Thymus (tissue), 11 donors: ENCODE results near the gene IFNLR1. TPM values are rescaled to one million over a fixed set of nuclear protein-coding genes. Genes with fewer than 3 reads are reported as not detected.
A peak's percentile ranks its signal among the peaks of the same experiment; 100 is the strongest.

Experiments
- DNase-seq, 9 donors: peaks; one replicate each; pipeline ENCODE4 v3.0.0-alpha.2; 2013; ENCODE audit warnings: low spot score in 9 of 9, low read depth in 6 of 9, missing footprints in 1 of 9
- H3K27ac ChIP-seq, 2 donors: one replicate each; pipeline ENCODE4 v1.5.1; 2013; ENCODE audit warnings: control low read depth in 1 of 2, low read depth in 1 of 2, low read length in 1 of 2, mild to moderate bottlenecking in 1 of 2, moderate library complexity in 1 of 2
- H3K27me3 ChIP-seq, 2 donors: one replicate each; pipeline ENCODE4 v1.5.1; 2013; ENCODE audit warnings: low read length in 1 of 2; ENCODE audit not compliant: control insufficient read depth in 2 of 2, insufficient read depth in 1 of 2
- H3K36me3 ChIP-seq, 2 donors: one replicate each; pipeline ENCODE4 v1.5.1; 2013; ENCODE audit warnings: low read length in 1 of 2, mild to moderate bottlenecking in 1 of 2, moderate library complexity in 1 of 2; ENCODE audit not compliant: control insufficient read depth in 2 of 2, insufficient read depth in 2 of 2
- H3K4me1 ChIP-seq, 2 donors: one replicate each; pipeline ENCODE4 v1.5.1; 2013; ENCODE audit warnings: low read length in 2 of 2; ENCODE audit not compliant: control insufficient read depth in 2 of 2, insufficient read depth in 2 of 2
- H3K4me3 ChIP-seq, 2 donors: one replicate each; pipeline ENCODE4 v1.5.1; 2013; ENCODE audit warnings: low read length in 2 of 2, control low read depth in 1 of 2, mild to moderate bottlenecking in 1 of 2
- H3K9me3 ChIP-seq, 2 donors: one replicate each; pipeline ENCODE4 v1.5.1; 2013; ENCODE audit warnings: low read length in 1 of 2, mild to moderate bottlenecking in 1 of 2; ENCODE audit not compliant: control insufficient read depth in 2 of 2, insufficient read depth in 1 of 2
- WGBS: extraction: QIAGEN DNeasy Blood & Tissue Kit; methylation state at CpG from one replicate; pipeline ENCODE4 v1.1.7; 2013; 5-methylcytosine and 5-hydroxymethylcytosine counted together
- polyA plus RNA-seq: library from polyadenylated mRNA; stranded (reverse); fragments of 200-250 nt; gene quantifications from one replicate; pipeline ENCODE4 v1.2.3, GENCODE V29; 2013
- total RNA-seq: library from RNA; stranded (reverse); fragments of 120-200 nt; gene quantifications from one replicate; pipeline ENCODE4 v1.2.4, GENCODE V29; 2013
- donor health status: healthy.

Gene IFNLR1
- total and polyA plus RNA-seq, 2 donors: 0.66 to 1.3 TPM

DNA sequence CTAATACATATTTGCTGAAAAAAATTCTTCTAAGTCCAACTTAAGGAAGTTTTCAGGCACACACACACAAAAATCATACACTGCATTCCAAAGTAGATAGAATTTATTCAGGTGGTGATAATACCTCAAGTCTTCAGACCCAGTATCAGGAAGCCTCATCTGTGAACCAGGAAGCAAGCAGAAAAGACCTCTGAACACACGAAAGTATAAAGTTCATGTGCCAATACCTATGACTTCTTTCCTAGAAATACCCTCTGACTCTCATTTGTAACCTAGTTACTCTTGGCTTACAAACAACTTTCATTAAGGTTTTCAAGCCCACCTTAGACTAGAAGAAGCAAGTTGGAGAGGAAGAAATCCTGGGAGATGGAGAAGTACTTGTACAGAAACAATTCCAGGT is 35.7 kb upstream of the IFNLR1 start:
- Histone ChIP-seq H3K27ac (no peak overlapping the region), H3K36me3 (no peaks in the 10 kb centered on the region), H3K4me1 (peaks cover 0 to 4% of the 10 kb centered on the region in 2 donors), H3K4me3 (no peak overlapping the region), H3K9me3 (no peaks in the 10 kb centered on the region), H3K27me3 (peaks cover 2 to 7% of the 10 kb centered on the region in 2 donors)
- DNase-seq: no peak
- 64% methylated on average over 1 of the region's 1 CpG for WGBS

DNA sequence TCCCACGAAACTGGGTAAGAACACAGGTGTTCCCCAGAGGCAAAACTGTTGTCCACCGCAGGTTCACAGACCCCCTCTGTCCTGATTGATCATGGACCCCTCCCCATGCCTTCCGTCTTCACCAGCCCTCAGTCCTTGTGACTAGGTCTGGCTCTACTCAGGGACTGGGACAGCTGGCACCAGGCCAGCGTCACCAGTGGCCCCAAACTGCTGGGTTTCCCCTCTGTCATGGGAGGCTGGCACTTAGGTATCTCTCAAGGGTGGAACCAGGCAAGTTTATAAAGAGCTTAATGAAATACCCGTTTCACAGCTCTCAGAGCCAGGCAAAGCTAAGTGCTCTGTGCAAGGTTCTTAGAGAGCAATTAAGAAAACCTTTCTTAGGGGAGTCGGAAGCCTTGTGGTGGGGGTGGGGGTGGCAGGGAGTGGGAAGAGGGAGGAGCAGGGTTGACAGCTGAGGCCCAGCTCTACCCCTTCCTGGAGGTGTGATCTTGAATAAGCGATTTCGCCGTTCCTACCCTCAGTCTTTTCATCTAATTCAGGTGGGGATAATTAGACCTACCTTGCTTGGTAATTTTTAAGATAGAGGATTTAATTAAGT is 35.0 kb upstream of the IFNLR1 start:
- H3K27ac ChIP-seq: no peak overlapping the region
- 78% methylated on average over 9 of the region's 9 CpGs for WGBS
- no peaks in the 10 kb centered on the region for H3K36me3 ChIP-seq
- DNase-seq: no peak
- H3K9me3 ChIP-seq: no peaks in the 10 kb centered on the region
- H3K27me3 ChIP-seq: peaks cover 2 to 10% of the 10 kb centered on the region in 2 donors
- no peak overlapping the region for H3K4me3 ChIP-seq
- peaks cover 0 to 4% of the 10 kb centered on the region in 2 donors for H3K4me1 ChIP-seq

DNA sequence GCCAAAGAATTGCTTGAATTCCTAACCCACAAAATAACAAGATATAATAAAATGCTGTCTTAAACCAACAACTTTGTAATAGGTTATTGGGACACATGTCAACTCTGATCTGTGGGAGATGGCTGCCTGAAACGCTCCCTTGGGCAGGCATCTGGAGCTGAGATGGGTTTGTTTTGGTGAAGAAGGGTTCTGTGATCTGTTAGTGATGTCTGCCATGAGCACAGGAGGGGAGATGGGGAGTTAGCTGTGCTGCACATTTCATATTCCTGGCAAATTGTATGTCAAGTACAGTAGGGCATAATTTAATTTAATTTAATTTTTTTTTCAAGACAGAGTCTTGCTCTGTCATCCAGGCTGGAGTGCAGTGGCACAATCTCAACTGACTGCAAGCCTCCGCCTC is 34.2 kb upstream of the IFNLR1 start:
- no peaks in the 10 kb centered on the region for H3K9me3 ChIP-seq
- H3K27ac ChIP-seq: no peak overlapping the region
- WGBS: 94% methylated on average over 2 of the region's 2 CpGs
- peaks cover 2 to 18% of the 10 kb centered on the region in 2 donors for H3K27me3 ChIP-seq
- H3K36me3 ChIP-seq: no peaks in the 10 kb centered on the region
- DNase-seq: no peak
- peaks cover 0 to 7% of the 10 kb centered on the region in 2 donors for H3K4me1 ChIP-seq
- no peak overlapping the region for H3K4me3 ChIP-seq

DNA sequence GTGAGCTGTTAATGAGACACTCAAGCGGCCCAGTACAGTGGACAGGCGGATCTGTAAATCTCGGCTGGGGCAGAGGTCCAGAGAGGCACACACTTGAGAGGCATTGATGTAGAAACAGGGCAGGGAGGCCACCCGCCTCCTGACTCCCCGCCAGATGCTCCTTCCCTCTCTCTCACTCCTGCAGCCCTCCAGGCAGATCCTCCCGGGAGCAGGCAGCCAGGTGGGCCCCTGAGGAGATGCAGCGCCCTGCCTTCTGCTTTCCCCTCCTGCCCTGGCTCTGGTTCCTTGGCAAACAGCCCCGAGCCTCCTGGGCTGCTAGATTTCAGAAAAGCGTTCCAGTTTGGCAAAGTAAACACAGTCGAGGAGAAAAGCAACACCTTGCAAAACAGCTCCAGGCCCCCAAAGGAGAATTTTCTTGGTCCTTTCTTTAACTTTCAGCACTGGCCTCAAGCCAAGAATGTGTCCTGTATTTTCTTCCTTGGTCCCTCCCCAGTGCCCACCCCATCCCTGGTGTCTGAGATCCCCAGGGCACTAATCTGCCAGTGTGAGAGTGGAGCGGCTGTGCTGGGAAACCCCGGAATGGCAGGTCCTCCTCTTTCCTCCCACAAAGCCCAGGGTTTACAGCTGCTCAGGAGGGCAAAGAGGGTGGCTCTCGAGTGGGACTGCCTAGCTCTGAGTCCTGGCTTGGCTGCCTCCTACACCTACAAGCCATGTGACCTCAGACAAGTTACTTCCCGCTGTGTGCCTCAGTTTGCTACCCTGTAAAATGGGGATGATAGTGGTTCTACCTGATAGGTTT is 29.4 kb upstream of the IFNLR1 start:
- WGBS: 55% methylated on average over 14 of the region's 14 CpGs
- Histone ChIP-seq H3K36me3 (no peaks in the 10 kb centered on the region), H3K27me3 (peaks cover 2 to 36% of the 10 kb centered on the region in 2 donors), H3K27ac (no peak overlapping the region), H3K4me3 (no peak overlapping the region), H3K9me3 (peaks cover 0 to 6% of the 10 kb centered on the region in 2 donors), H3K4me1 (peaks cover 0 to 3% of the 10 kb centered on the region in 2 donors)
- peak in 1 of 9 donors; percentile 30 for DNase-seq

DNA sequence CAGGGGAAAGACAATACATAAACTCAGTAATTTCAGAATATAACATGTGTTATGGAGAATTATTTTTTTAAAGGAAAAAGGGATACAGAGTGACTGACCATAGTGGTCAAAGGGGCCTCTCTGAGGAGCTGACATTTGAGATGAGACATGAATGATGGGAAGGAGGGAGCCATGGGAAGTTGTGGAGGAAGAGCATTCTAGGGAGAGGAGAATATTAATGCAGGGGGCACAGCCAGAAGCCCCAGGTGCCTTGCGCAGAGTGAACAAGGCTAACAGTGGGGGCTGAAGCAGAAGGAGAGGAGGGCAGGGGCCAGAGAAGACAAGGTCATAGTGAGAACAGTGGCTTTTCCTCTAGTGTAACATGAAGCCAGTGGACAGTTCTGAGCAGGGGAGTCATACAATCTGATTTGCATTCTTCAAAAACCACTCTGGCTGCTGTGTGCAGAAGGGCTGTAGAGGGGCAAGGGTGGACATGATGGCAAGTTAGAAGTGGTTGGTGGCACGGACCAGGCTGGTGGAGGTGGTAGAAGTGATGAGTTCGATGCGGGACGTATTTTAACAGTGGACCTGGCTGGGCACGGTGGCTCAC is 28.2 kb upstream of the IFNLR1 start:
- no peak for DNase-seq
- Histone ChIP-seq H3K4me3 (no peak overlapping the region), H3K9me3 (peaks cover 0 to 16% of the 10 kb centered on the region in 2 donors), H3K4me1 (peaks cover 0 to 3% of the 10 kb centered on the region in 2 donors), H3K36me3 (no peaks in the 10 kb centered on the region), H3K27ac (no peak overlapping the region), H3K27me3 (peaks cover 2 to 33% of the 10 kb centered on the region in 2 donors)
- WGBS: 94% methylated on average over 6 of the region's 6 CpGs

DNA sequence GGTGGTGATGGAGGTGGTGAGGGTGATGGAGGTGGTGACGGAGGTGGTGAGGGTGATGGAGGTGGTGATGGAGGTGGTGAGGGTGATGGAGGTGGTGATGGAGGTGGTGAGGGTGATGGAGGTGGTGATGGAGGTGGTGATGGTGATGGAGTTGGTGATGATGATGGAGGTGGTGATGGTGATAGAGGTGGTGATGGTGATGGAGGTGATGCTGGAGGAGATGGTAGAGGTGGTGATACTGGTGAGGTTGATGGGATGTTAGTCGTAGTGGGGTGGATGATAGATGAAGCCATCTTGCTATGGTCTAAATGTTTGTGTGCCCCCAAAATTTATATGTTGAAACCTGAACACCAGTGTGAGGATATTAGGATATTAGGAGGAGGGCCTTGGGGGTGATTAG is 25.3 kb upstream of the IFNLR1 start:
- Histone ChIP-seq H3K4me3 (no peak overlapping the region), H3K27ac (no peak overlapping the region), H3K36me3 (no peaks in the 10 kb centered on the region), H3K9me3 (peaks cover 0 to 16% of the 10 kb centered on the region in 2 donors), H3K4me1 (peaks cover 0 to 3% of the 10 kb centered on the region in 2 donors), H3K27me3 (peaks cover 0 to 29% of the 10 kb centered on the region in 2 donors)
- WGBS: 100% methylated on average over 1 of the region's 2 CpGs
- no peak for DNase-seq

DNA sequence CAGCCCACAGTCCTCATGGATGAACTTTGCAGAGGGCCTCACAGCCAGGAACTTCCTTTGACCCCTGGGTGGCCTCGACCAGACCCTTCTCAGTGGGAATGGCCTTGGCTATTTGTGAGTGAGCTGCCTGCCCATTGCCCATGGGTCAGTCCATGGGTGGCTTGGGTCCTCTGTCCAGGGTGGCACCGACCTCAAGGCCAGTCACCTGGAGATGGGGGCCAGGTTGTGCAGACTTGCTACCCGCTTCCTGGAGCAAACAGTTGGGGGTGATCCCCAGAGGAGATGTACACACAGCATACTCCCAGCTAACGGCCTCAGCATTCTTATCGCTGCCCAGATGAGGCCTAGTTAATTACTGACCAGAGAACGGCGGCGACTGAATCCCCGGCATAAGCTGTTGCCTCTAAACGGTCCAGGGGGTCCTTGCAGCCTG is 23.1 kb upstream of the IFNLR1 start:
- no peak for DNase-seq
- 92% methylated on average over 10 of the region's 10 CpGs for WGBS
- Histone ChIP-seq H3K36me3 (no peaks in the 10 kb centered on the region), H3K27me3 (peaks cover 0 to 14% of the 10 kb centered on the region in 2 donors), H3K4me3 (no peak overlapping the region), H3K9me3 (peaks cover 0 to 16% of the 10 kb centered on the region in 2 donors), H3K4me1 (no peaks in the 10 kb centered on the region), H3K27ac (no peak overlapping the region)

DNA sequence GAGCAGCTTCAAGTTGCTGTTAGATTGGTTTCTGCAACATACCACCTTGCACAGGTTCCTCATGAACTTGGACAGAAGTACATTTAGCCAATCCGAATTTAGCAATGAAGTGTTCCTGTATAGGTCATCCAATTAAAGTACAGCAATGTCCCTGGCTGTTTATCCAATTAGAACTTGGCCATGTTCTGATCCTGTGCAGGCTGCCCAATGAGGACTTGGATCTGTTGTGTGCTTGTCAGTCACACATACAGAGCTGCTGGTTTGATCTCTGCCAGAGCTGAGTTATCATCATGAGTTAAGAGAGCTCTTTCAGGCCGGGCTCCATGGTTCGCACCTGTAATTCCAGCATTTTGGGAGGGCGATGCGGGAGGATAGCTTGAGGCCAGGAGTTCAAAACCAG is 22.0 kb upstream of the IFNLR1 start:
- Histone ChIP-seq H3K36me3 (no peaks in the 10 kb centered on the region), H3K4me3 (no peak overlapping the region), H3K9me3 (peaks cover 0 to 16% of the 10 kb centered on the region in 2 donors), H3K4me1 (no peaks in the 10 kb centered on the region), H3K27ac (no peak overlapping the region), H3K27me3 (peaks cover 0 to 4% of the 10 kb centered on the region in 2 donors)
- DNase-seq: no peak
- 96% methylated on average over 5 of the region's 5 CpGs for WGBS

DNA sequence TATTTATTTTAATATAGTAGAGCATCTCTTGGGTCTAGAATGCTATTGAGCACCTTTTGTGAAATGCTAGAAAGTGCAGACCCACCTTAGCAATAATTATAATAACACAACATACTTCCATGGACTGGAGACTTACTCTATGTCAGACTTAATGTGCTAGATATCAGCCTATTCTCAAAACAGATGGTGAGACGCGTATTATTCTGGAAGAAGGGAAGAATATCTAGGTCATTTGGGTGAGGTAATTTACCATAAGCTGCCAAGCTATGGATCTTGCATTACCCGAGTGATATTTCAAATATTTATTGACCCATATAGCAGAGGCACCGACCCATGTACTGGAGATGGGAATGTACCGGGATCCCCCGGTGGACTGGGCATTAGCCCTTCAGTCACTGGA is 20.6 kb upstream of the IFNLR1 start:
- H3K9me3 ChIP-seq: peaks cover 0 to 16% of the 10 kb centered on the region in 2 donors
- no peak overlapping the region for H3K4me3 ChIP-seq
- peaks cover 0 to 2% of the 10 kb centered on the region in 2 donors for H3K27me3 ChIP-seq
- H3K4me1 ChIP-seq: no peaks in the 10 kb centered on the region
- no peak overlapping the region for H3K27ac ChIP-seq
- WGBS: 94% methylated on average over 6 of the region's 6 CpGs
- H3K36me3 ChIP-seq: no peaks in the 10 kb centered on the region
- no peak for DNase-seq
